ENCODE results near the gene DLX2.
"Not testable (repeated sequence)": the region's sequence is repeated elsewhere in the genome, so short reads cannot be mapped to it uniquely, and the experiment has no call there.

DLX2 gene

DNA sequence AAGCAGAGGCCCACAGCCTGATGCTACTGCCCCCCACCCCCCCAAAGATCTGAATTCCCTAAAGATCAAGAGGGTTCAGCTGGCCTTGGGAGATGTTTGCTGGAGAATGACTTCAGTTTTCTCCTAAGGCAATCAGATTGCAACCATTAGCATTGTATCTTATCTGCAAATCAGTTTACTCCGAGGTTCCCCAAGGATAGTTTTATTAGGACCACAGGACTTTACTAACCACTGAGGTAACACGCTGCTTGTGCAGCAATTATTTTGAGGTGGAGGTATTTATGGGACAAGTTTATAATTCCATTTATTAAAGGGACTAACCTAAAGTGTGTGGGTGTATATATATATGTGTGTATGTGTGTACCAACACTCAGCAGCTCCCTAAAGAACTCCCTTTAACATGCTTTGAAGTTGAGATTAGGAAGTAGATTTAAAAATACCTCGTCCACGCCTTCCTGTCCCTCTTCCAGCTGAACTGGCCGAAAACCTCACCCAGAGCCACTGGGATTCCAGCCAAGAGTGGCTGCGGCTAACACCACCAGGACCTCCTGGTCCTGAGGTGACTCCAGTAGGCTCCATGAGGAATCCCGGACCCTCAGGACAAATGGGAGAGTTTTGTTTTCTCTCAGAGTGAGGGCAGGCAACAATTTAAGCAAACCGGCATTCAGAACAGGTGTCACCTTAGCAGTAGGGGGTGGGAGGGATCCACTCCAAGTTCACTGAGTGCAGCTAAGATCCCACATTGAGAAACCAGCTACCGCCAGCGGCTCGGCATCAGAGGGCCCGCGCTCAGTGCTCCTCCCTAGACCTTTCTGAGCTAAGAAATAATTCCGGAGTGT lies 20.4 kb downstream of the DLX2 start:
- no peak for DNase-seq

DNA sequence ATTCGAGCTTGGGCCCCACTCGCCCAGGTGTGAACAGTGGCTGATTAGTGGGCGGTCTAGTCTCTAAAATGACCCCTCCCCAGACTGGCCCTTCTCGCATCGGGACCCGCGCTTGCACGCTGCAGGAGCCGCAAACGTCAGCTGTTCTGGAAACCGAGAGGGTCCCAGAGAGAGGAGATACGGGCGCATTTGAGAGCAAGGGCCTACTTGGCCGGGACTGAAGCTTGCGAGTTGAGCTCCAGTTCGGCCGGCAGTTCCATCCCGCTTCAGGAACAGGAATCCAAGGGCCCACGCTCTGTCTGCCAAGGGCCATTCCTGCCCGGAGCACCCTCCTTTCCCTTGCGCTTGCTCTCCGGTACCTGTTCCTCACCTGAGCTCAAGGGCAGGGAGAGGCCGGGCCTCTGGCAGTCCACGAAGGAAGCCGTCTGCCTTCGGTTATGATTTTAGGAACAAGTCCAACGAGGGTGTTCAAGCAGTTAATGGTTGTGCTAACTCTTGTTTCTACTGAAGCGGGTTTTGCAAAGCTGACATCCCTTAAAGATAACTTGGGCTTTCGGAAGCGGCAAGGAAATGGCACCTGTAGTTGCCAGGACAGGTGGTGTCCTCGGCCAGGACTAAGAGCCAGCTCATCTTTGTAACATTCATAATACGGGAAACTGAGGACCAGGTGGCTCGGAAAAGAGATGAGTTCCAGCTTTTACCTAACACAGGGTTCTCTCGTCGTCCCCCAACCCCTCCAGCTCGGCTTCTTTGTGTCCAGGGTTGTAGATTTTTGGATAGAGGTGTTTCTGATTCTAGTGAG lies 21.3 kb downstream of the DLX2 start:
- no peak for DNase-seq

DNA sequence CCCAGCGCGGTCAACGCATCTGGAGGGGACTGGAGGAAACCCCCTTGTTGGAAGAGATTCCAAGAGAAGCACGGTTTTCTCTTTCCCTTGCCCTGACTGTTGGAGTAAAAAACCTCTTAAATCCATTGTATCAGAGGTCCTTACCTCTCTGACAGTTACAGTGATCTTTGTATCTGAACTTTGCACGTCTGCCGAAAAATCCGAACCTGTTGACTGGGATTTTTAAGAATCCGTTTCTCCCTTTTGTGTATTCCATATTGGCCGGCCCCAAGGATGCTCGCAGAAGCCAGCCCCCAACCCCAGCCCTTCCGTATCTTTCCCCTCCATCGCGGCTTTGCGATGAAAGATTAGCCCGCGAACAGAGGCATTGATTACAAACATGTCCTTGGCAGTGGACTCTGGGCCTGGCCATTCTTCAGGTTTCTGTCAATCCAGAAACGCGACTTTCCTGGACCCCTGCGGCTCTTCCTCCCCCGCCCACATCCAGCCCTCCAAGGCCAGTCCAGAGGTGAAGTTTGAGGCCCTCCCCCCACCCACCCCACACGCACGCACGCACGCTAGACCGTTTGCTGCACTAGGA lies 22.0 kb downstream of the DLX2 start:
- no peak for DNase-seq

GRCh38 chr2:172079838-172080640 lies 22.7 kb downstream of the DLX2 start:
- DNase-seq, result no peak

DNA sequence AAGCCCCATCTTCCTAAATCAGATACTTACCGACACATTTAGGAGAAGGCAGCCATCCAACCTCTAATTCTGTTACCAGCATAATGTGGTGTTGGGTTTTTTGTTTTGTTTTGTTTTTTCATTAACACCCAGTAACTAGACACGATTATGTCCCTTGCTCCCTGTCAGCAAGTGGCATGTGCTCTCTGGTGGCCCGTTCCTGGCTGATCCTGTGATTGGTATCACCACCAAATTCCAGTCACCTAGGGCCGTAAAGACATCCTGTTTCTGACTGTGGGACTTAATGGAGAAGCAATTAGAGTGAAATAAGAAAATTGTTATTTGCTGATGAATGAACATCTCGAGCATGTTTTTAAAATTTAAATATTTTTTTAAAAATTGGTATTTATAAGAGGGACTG lies 23.3 kb downstream of the DLX2 start:
- DNase-seq, result no peak

GRCh38 chr2:172074254-172074653 lies 28.4 kb downstream of the DLX2 start:
- DNase-seq, result no peak

DNA sequence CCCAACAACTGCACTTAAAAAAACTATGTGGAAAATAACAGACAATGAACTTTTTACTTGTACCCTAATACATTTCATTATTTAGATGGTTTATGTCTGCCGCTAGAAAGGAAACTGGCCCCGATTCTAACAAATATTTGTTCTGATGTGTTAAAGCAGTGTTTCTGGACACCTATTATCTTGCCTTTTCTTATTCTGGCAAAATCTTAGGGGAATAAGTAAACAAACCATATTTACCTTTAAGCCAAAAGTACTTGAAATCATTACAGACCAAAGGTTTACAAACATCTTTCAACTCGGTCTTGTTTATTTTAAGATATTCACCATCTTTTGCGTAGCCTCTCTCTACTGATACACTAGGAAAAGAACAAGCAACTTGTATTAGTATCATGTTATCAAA lies 29.2 kb downstream of the DLX2 start:
- no peak for DNase-seq

- DNase-seq, result no peak
These were observed 30.0 kb downstream of the DLX2 start for GRCh38 chr2:172072706-172073105.

- DNase-seq, result no peak
These were observed 30.4 kb downstream of the DLX2 start for GRCh38 chr2:172072303-172072702.

- DNase-seq, result no peak
These were observed 31.8 kb downstream of the DLX2 start for GRCh38 chr2:172070936-172071335.

GRCh38 chr2:172067905-172068304 lies 34.8 kb downstream of the DLX2 start:
- not testable (repeated sequence) for DNase-seq

DNA sequence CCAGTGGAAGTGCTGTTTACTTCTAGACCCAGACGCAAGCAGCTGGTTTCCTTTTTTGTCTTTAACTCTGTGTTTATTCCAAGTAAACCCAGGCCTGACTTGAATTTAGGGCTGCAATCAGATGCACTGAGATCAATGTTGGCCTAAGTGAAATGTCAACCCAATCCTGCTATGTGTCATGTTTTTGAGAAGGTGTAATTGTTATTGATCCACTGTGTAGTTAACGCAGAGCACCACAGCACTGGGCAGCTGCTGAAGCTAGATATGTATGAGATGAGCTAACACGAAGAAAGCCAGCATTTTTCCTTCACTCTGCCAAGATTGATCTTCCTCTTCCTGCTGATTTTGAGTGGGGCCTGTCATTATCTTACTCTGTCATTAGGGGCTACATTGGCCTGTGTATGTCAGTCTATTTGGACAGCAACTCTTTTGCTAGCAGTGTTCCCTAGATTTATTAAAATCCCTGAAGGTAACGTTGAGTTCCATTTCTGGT lies 36.3 kb downstream of the DLX2 start:
- no peak for DNase-seq

DNA sequence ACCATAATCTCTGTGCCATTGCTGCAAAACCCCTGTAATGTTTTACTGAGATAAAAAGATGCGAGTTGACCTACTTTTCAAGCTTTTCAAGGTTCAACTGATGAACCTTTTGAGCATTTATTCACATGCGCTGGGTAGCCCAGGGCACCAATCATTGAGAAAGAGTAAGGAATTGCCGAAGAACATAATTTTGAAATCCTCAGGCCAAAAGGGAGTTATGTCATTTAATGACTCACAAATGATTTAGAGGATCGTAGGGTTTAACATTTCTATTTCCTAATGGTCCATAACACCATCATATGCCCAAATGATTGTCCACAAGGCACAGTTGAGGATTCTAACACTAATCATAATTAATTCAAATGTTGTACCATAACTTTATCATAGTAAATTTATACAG lies 37.6 kb downstream of the DLX2 start:
- DNase-seq, result no peak

- DNase-seq, result no peak
These were observed 39.3 kb downstream of the DLX2 start for GRCh38 chr2:172063446-172063845.

DNA sequence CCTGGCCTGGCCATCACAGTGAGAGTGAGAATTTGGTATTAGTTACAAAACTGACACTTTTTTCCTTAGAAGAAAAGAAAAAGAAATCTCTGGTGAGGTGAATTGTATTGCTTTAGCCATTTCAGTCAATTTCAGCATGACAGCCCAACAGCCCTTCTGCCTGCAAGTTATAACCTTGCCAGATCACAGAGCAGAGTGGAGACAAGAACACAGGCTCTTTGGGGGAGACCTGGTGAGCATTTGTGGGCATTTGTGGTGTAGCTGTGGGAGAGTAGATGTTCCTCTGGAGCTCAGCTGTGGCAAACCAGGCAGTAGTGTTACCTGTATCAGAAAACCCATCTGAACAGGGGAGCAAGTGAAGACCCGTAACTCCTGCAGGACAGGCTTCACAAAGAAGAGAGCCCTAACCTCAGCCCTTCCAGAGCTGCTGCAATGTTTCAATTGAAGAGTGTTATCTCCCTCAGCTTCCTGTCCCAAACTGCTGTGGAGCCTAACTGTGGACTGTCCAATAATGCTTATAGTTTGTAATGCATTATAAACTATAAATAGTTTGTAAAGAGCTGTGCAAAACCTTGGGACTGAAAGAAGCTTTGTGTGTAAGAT lies 40.2 kb downstream of the DLX2 start:
- no peak for DNase-seq

GRCh38 chr2:172060118-172060517 lies 42.6 kb downstream of the DLX2 start:
- not testable (repeated sequence) for DNase-seq

DNA sequence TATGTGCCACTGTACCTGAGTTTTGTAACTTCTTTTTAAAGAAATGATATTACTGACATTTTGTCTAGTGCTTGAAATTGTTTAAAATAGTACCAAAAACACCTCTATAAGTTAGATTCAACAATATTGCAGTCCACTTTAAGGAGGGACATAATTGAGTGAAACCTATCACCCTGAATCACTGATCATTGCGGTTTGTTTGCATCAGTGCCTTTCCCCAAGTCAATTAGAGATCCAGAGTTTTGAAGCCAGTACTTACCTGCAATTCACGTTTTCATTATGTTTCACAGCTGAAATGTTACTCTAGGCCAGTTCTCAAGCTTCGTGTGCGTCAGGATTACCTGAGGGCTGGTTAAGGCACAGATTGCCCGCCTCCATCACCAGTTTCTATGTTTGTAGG lies 44.0 kb downstream of the DLX2 start:
- DNase-seq, result no peak

- no peak for DNase-seq
These were observed 46.4 kb downstream of the DLX2 start for GRCh38 chr2:172056293-172056692.

GRCh38 chr2:172053486-172053885 lies 49.2 kb downstream of the DLX2 start:
- no peak for DNase-seq

- no peak for DNase-seq
These were observed 50.4 kb downstream of the DLX2 start for GRCh38 chr2:172052000-172052983.

Data from hippocampal formation (tissue), 2 donors.